Measurements from ENCODE around the gene DDR2. TPM values are rescaled to one million over a fixed set of nuclear protein-coding genes. Genes with fewer than 3 reads are reported as not detected.
A peak's percentile ranks its signal among the peaks of the same experiment; 100 is the strongest.

DDR2 gene
- total and polyA plus RNA-seq, 2 experiments from 2014 or later: 94.7 to 196 TPM

GRCh38 chr1:162667381-162668080 lies 35.3 kb downstream of the DDR2 start:
- H3K9me3 ChIP-seq (ENCODE audit: low read depth): no peaks in the 10 kb centered on the region
- no peak overlapping the region for H2AFZ ChIP-seq
- H3K4me3 ChIP-seq: no peak overlapping the region
- TF ChIP-seq EZH2phosphoT487 (IDR thresholded peaks at IDR 0.05; ENCODE audit: insufficient read depth, low read depth) (no peak), EZH2 (IDR thresholded peaks at IDR 0.05; ENCODE audit: insufficient read depth, poor library complexity, severe bottlenecking) (no peak)
- H3K36me3 ChIP-seq (ENCODE audit: low read depth): no peaks in the 10 kb centered on the region
- 24 to 27% methylated on average over 2 of the region's 2 CpGs for WGBS, 2 experiments (ENCODE audit: low coverage in 1 of 2, low lambda C conversion rate in 2 of 2, missing lambda C conversion rate in 2 of 2)
- in situ Hi-C loops (cut with MboI): no loop called here
- H3K4me1 ChIP-seq (ENCODE audit: insufficient read depth): peaks cover 82% of the 10 kb centered on the region
- no peak for DNase-seq
- H3K27ac ChIP-seq: peak overlapping the region; percentile 27; the same call in 1 of the 2 replicates
- H3K27me3 ChIP-seq (replicated peaks; ENCODE audit: insufficient read depth): no peaks in the 10 kb centered on the region
- 0 out of 2 replicates have a peak, but pooled peaks cover 11% of the 10 kb centered on the region for H4K20me1 ChIP-seq (ENCODE audit: insufficient read depth)
- H3K9me2 ChIP-seq (ENCODE audit: insufficient read depth): no peaks in the 10 kb centered on the region
- H3K4me2 ChIP-seq (ENCODE audit: unreplicated experiment): no peak overlapping the region
- H3K79me2 ChIP-seq (ENCODE audit: insufficient read depth): peaks cover 97% of the 10 kb centered on the region
- H3F3A ChIP-seq (ENCODE audit: insufficient read depth): peaks cover 80% of the 10 kb centered on the region
- no peak overlapping the region for H3K9ac ChIP-seq

GRCh38 chr1:162670928-162671663 lies 38.8 kb downstream of the DDR2 start:
- H3K4me3 ChIP-seq: peak overlapping the region; percentile 5; the same call in 1 of the 2 replicates
- in situ Hi-C loops (cut with MboI): no loop called here
- 3 to 11% methylated on average over 8 of the region's 8 CpGs for WGBS, 2 experiments (ENCODE audit: low coverage in 1 of 2, low lambda C conversion rate in 2 of 2, missing lambda C conversion rate in 2 of 2)
- peak overlapping the region; percentile 57 for H3K9ac ChIP-seq
- no peaks in the 10 kb centered on the region for H3K9me3 ChIP-seq (ENCODE audit: low read depth)
- H3K4me1 ChIP-seq (ENCODE audit: insufficient read depth): peaks cover 80% of the 10 kb centered on the region
- peak overlapping the region; percentile 67 for H3K4me2 ChIP-seq (ENCODE audit: unreplicated experiment)
- peak; percentile 95 for DNase-seq
- no peak for TF ChIP-seq EZH2phosphoT487 (IDR thresholded peaks at IDR 0.05; ENCODE audit: insufficient read depth, low read depth)
- no peak for TF ChIP-seq EZH2 (IDR thresholded peaks at IDR 0.05; ENCODE audit: insufficient read depth, poor library complexity, severe bottlenecking)
- no peaks in the 10 kb centered on the region for H3K27me3 ChIP-seq (replicated peaks; ENCODE audit: insufficient read depth)
- peak overlapping the region; percentile 89 for H3K27ac ChIP-seq
- H3K9me2 ChIP-seq (ENCODE audit: insufficient read depth): no peaks in the 10 kb centered on the region
- H4K20me1 ChIP-seq (ENCODE audit: insufficient read depth): peaks cover 3% of the 10 kb centered on the region; the same call in 1 of the 2 replicates
- H3K36me3 ChIP-seq (ENCODE audit: low read depth): no peaks in the 10 kb centered on the region
- peaks cover 97% of the 10 kb centered on the region for H3K79me2 ChIP-seq (ENCODE audit: insufficient read depth)
- H3F3A ChIP-seq (ENCODE audit: insufficient read depth): peaks cover 76% of the 10 kb centered on the region
- H2AFZ ChIP-seq: no peak overlapping the region

- peaks cover 97% of the 10 kb centered on the region for H3K79me2 ChIP-seq (ENCODE audit: insufficient read depth)
Measured at GRCh38 chr1:162671664-162672410, 39.6 kb downstream of the DDR2 start.

More at GRCh38 chr1:162671664-162672410, 39.6 kb downstream of the DDR2 start:
- Histone ChIP-seq H3F3A (ENCODE audit: insufficient read depth) (peaks cover 79% of the 10 kb centered on the region), H3K9me2 (ENCODE audit: insufficient read depth) (no peaks in the 10 kb centered on the region), H3K4me2 (ENCODE audit: unreplicated experiment) (peak overlapping the region; percentile 67), H3K27ac (peak overlapping the region; percentile 89), H2AFZ (no peak overlapping the region), H3K4me3 (no peak overlapping the region), H3K27me3 (replicated peaks; ENCODE audit: insufficient read depth) (no peaks in the 10 kb centered on the region), H3K9ac (peak overlapping the region; percentile 36), H3K36me3 (ENCODE audit: low read depth) (no peaks in the 10 kb centered on the region), H3K9me3 (ENCODE audit: low read depth) (no peaks in the 10 kb centered on the region), H3K4me1 (ENCODE audit: insufficient read depth) (peaks cover 81% of the 10 kb centered on the region), H4K20me1 (ENCODE audit: insufficient read depth) (peaks cover 3% of the 10 kb centered on the region; the same call in 1 of the 2 replicates)
- WGBS, 2 experiments (ENCODE audit: low coverage in 1 of 2, low lambda C conversion rate in 2 of 2, missing lambda C conversion rate in 2 of 2): 44 to 48% methylated on average over 5 of the region's 5 CpGs
- TF ChIP-seq EZH2 (IDR thresholded peaks at IDR 0.05; ENCODE audit: insufficient read depth, poor library complexity, severe bottlenecking) (no peak), EZH2phosphoT487 (IDR thresholded peaks at IDR 0.05; ENCODE audit: insufficient read depth, low read depth) (no peak)
- in situ Hi-C loops (cut with MboI): no loop called here
- no peak for DNase-seq
